ENCODE measurements around the gene BAIAP3.

- no peak for TF ChIP-seq CTCF (IDR thresholded peaks at IDR 0.05; ENCODE audit: borderline replicate concordance, extremely low read depth, low read length, poor library complexity, severe bottlenecking)
- no peak for TF ChIP-seq EZH2 (IDR thresholded peaks at IDR 0.05; ENCODE audit: borderline replicate concordance, low read depth, low read length, severe bottlenecking)
Measured at GRCh38 chr16:1283996-1284616, 49.3 kb upstream of the BAIAP3 start.
